Placental epithelial cell (primary cell): Measurements from ENCODE around the gene CD200R1L. TPM values are rescaled to one million over a fixed set of nuclear protein-coding genes. Genes with fewer than 3 reads are reported as not detected.

ENCODE experiments used
- total RNA-seq: library from RNA; depleted of rRNA; stranded (reverse); fragments of >200 nt; gene quantifications from 2 replicates; pipeline ENCODE4 v1.2.3, GENCODE V29; 2012

The CD200R1L gene
- total RNA-seq = not detected in 2 replicates

GRCh38 chr3:112846764-112847163 is at the start of gene CD200R1L:
TSS of gene CD200R1L (minus strand) at chr3:112846864. CDS start at chr3:112829367, 17,497 bp downstream.

Other genes with a start within 250 kb of the CD200R1L start
- 1,157 and 1,789 TPM in 2 replicates for gene CCDC80, start 205.7 kb downstream of the CD200R1L start, total RNA-seq
- gene CD200R1, start 128.2 kb upstream of the CD200R1L start, total RNA-seq = 0.39 and 2.5 TPM in 2 replicates
- gene GTPBP8, start 144.1 kb upstream of the CD200R1L start, total RNA-seq = 27.1 and 50.6 TPM in 2 replicates